ENCODE data around the gene GAD2. TPM values are rescaled to one million over a fixed set of nuclear protein-coding genes. Genes with fewer than 3 reads are reported as not detected.

The GAD2 gene
- total RNA-seq: not detected

- no peak within 1 kb of the TSS for H3K27ac ChIP-seq
- H3K36me3 ChIP-seq: no peaks in the 10 kb centered on the region
- peak within 1 kb of the TSS; percentile 6 to 13 for H3K4me3 ChIP-seq
- no peak for DNase-seq (ENCODE audit: extremely low spot score in 2 of 2)
- TF ChIP-seq POLR2AphosphoS5 (IDR thresholded peaks at IDR 0.05; ENCODE audit: insufficient read depth in 1 of 2, low read depth in 1 of 2): no peak
- no peak for TF ChIP-seq CTCF (IDR thresholded peaks at IDR 0.05)
- no peak for TF ChIP-seq POLR2A (IDR thresholded peaks at IDR 0.05)
- intact Hi-C loops (cut with DNase I): no loop called here
- peaks cover 35% of the 10 kb centered on the region for H3K4me1 ChIP-seq
- H3K27me3 ChIP-seq: peaks cover 10% of the 10 kb centered on the region
- H3K9me3 ChIP-seq: no peaks in the 10 kb centered on the region
Measured at GRCh38 chr10:26216585-26217395, at the start of gene GAD2. TSS of gene GAD2 (plus strand) at chr10:26216774. CDS start at chr10:26216810, 36 bp downstream.

- H3K36me3 ChIP-seq: no peaks in the 10 kb centered on the region
- no peaks in the 10 kb centered on the region for H3K9me3 ChIP-seq
- no peak overlapping the region for H3K27ac ChIP-seq
- intact Hi-C loops (cut with DNase I): no loop called here
- no peak for TF ChIP-seq POLR2A (IDR thresholded peaks at IDR 0.05)
- no peak for TF ChIP-seq CTCF (IDR thresholded peaks at IDR 0.05)
- TF ChIP-seq POLR2AphosphoS5 (IDR thresholded peaks at IDR 0.05; ENCODE audit: insufficient read depth in 1 of 2, low read depth in 1 of 2): no peak
- H3K27me3 ChIP-seq: no peaks in the 10 kb centered on the region
- H3K4me3 ChIP-seq: no peak overlapping the region
- H3K4me1 ChIP-seq: no peaks in the 10 kb centered on the region
- DNase-seq (ENCODE audit: extremely low spot score in 2 of 2): no peak
Measured at GRCh38 chr10:26169466-26169865, 47.1 kb upstream of the GAD2 start.

GRCh38 chr10:26172131-26172530 lies 44.4 kb upstream of the GAD2 start:
- H3K4me3 ChIP-seq: no peak overlapping the region
- TF ChIP-seq POLR2A (IDR thresholded peaks at IDR 0.05) (no peak), CTCF (IDR thresholded peaks at IDR 0.05) (no peak), POLR2AphosphoS5 (IDR thresholded peaks at IDR 0.05; ENCODE audit: insufficient read depth in 1 of 2, low read depth in 1 of 2) (no peak)
- no peaks in the 10 kb centered on the region for H3K4me1 ChIP-seq
- no peaks in the 10 kb centered on the region for H3K27me3 ChIP-seq
- no peak overlapping the region for H3K27ac ChIP-seq
- no peaks in the 10 kb centered on the region for H3K36me3 ChIP-seq
- no peaks in the 10 kb centered on the region for H3K9me3 ChIP-seq
- no peak for DNase-seq (ENCODE audit: extremely low spot score in 2 of 2)
- intact Hi-C loops (cut with DNase I): no loop called here

GRCh38 chr10:26173837-26174236 lies 42.7 kb upstream of the GAD2 start:
- Histone ChIP-seq H3K36me3 (no peaks in the 10 kb centered on the region), H3K4me3 (no peak overlapping the region), H3K9me3 (no peaks in the 10 kb centered on the region), H3K4me1 (no peaks in the 10 kb centered on the region), H3K27me3 (no peaks in the 10 kb centered on the region), H3K27ac (no peak overlapping the region)
- TF ChIP-seq CTCF (IDR thresholded peaks at IDR 0.05) (no peak), POLR2A (IDR thresholded peaks at IDR 0.05) (no peak), POLR2AphosphoS5 (IDR thresholded peaks at IDR 0.05; ENCODE audit: insufficient read depth in 1 of 2, low read depth in 1 of 2) (no peak)
- intact Hi-C loops (cut with DNase I): no loop called here
- no peak for DNase-seq (ENCODE audit: extremely low spot score in 2 of 2)

- no peaks in the 10 kb centered on the region for H3K27me3 ChIP-seq
- H3K4me1 ChIP-seq: no peaks in the 10 kb centered on the region
- TF ChIP-seq CTCF (IDR thresholded peaks at IDR 0.05): no peak
- no peak for TF ChIP-seq POLR2A (IDR thresholded peaks at IDR 0.05)
- TF ChIP-seq POLR2AphosphoS5 (IDR thresholded peaks at IDR 0.05; ENCODE audit: insufficient read depth in 1 of 2, low read depth in 1 of 2): no peak
- no peak for DNase-seq (ENCODE audit: extremely low spot score in 2 of 2)
- H3K4me3 ChIP-seq: no peak overlapping the region
- H3K27ac ChIP-seq: no peak overlapping the region
- no peaks in the 10 kb centered on the region for H3K9me3 ChIP-seq
- no peaks in the 10 kb centered on the region for H3K36me3 ChIP-seq
- intact Hi-C loops (cut with DNase I): no loop called here
Measured at GRCh38 chr10:26177341-26177740, 39.2 kb upstream of the GAD2 start.
